Neural crest cell (in vitro differentiated cells): ENCODE results near the gene CGREF1. TPM values are rescaled to one million over a fixed set of nuclear protein-coding genes. Genes with fewer than 3 reads are reported as not detected.

Experiments used
- DNase-seq: peaks from one replicate; pipeline ENCODE4 v3.0.0; 2021; ENCODE audit warnings: low read depth, mixed read lengths, low spot score
- H3K27ac Mint-ChIP-seq: one replicate; pipeline ENCODE4 v1.8.0; 2021; ENCODE audit warnings: mild to moderate bottlenecking, mixed read lengths; ENCODE audit not compliant: unreplicated experiment
- H3K27me3 Mint-ChIP-seq: 2 replicates; pipeline ENCODE4 v1.8.0; 2021; ENCODE audit warnings: low read depth, mild to moderate bottlenecking, mixed read lengths
- H3K36me3 Mint-ChIP-seq: 2 replicates; pipeline ENCODE4 v1.8.0; 2021; ENCODE audit warnings: low read depth, mild to moderate bottlenecking, mixed read lengths
- H3K4me1 Mint-ChIP-seq: 2 replicates; pipeline ENCODE4 v1.8.0; 2021; ENCODE audit warnings: mixed read lengths
- H3K4me3 Mint-ChIP-seq: one replicate; pipeline ENCODE4 v1.8.0; 2021; ENCODE audit warnings: mild to moderate bottlenecking, mixed read lengths
- H3K9me3 Mint-ChIP-seq: 2 replicates; pipeline ENCODE4 v1.8.0; 2021; ENCODE audit warnings: mixed read lengths
- CTCF ChIP-seq: fragments of 200-600 bp; sonication (generic); conservative IDR thresholded peaks from 2 replicates; pipeline ENCODE4 v1.5.0; 2021; ENCODE audit warnings: antibody characterized with exemption, mild to moderate bottlenecking
- total RNA-seq: library from RNA; stranded (reverse); gene quantifications from 2 replicates; pipeline ENCODE4 v1.2.1, GENCODE V29; 2021

Gene CGREF1
- total RNA-seq, 1 donor from 2014 or later = 2.1 TPM

- no peak for DNase-seq
- Mint-ChIP-seq H3K4me3 (peak overlapping the region; percentile 66), H3K36me3 (peaks cover 2% of the 10 kb centered on the region), H3K27me3 (no peaks in the 10 kb centered on the region), H3K9me3 (no peaks in the 10 kb centered on the region), H3K27ac (no peak overlapping the region), H3K4me1 (peaks cover 12% of the 10 kb centered on the region)
- no peak for TF ChIP-seq CTCF
These were observed 12.5 kb upstream of the CGREF1 start for GRCh38 chr2:27131429-27131828.

- H3K27me3 Mint-ChIP-seq = no peaks in the 10 kb centered on the region
- H3K27ac Mint-ChIP-seq = no peak overlapping the region
- peak overlapping the region; percentile 81 for H3K4me3 Mint-ChIP-seq
- peaks cover 12% of the 10 kb centered on the region for H3K4me1 Mint-ChIP-seq
- no peaks in the 10 kb centered on the region for H3K9me3 Mint-ChIP-seq
- peaks cover 2% of the 10 kb centered on the region for H3K36me3 Mint-ChIP-seq
- DNase-seq = no peak
- no peak for TF ChIP-seq CTCF
These were observed 11.5 kb upstream of the CGREF1 start for GRCh38 chr2:27130396-27130795.

GRCh38 chr2:27128668-27129571 is 10.0 kb upstream of the CGREF1 start:
- H3K36me3 Mint-ChIP-seq = peaks cover 2% of the 10 kb centered on the region
- no peak for DNase-seq
- no peaks in the 10 kb centered on the region for H3K9me3 Mint-ChIP-seq
- peak overlapping the region; percentile 56 for H3K4me3 Mint-ChIP-seq
- H3K4me1 Mint-ChIP-seq = peaks cover 12% of the 10 kb centered on the region
- TF ChIP-seq CTCF = no peak
- peak overlapping the region; percentile 76 for H3K27ac Mint-ChIP-seq
- H3K27me3 Mint-ChIP-seq = peaks cover 6% of the 10 kb centered on the region

GRCh38 chr2:27127883-27128667 is 9.1 kb upstream of the CGREF1 start:
- no peaks in the 10 kb centered on the region for H3K9me3 Mint-ChIP-seq
- H3K27me3 Mint-ChIP-seq = peaks cover 11% of the 10 kb centered on the region
- no peak overlapping the region for H3K27ac Mint-ChIP-seq
- peaks cover 8% of the 10 kb centered on the region for H3K4me1 Mint-ChIP-seq
- DNase-seq = no peak
- H3K36me3 Mint-ChIP-seq = peaks cover 2% of the 10 kb centered on the region
- H3K4me3 Mint-ChIP-seq = peak overlapping the region; percentile 56
- TF ChIP-seq CTCF = no peak

- DNase-seq = no peak
- H3K27ac Mint-ChIP-seq = no peak overlapping the region
- H3K4me1 Mint-ChIP-seq = peaks cover 7% of the 10 kb centered on the region
- H3K27me3 Mint-ChIP-seq = peaks cover 29% of the 10 kb centered on the region
- peak overlapping the region; percentile 47 for H3K4me3 Mint-ChIP-seq
- TF ChIP-seq CTCF = no peak
- H3K9me3 Mint-ChIP-seq = no peaks in the 10 kb centered on the region
- peaks cover 2% of the 10 kb centered on the region for H3K36me3 Mint-ChIP-seq
These were observed 7.4 kb upstream of the CGREF1 start for GRCh38 chr2:27126252-27126710.
